Activated CD8-positive, alpha-beta T cell treated with anti-CD3 and anti-CD28 coated beads, Interleukin-2, amount 10 ng/mL, durations not matched to agents 7 days and 5 days (primary cell): Measurements from ENCODE around the gene VAMP2. TPM values are rescaled to one million over a fixed set of nuclear protein-coding genes. Genes with fewer than 3 reads are reported as not detected.

ENCODE experiments used
- ATAC-seq: fragments of 150-1000 bp; cut with Tn5 transposase; one replicate; pipeline ENCODE4 v1.10.0; 2021; ENCODE audit warnings: moderate library complexity
- CTCF ChIA-PET: fragments of 350-600 bp; sonication (Branson Sonifier 250); formaldehyde crosslinking; loops from one replicate; lab custom pipeline; 2021; ENCODE audit warnings: antibody characterized with exemption; lab: Charles Lee
- POLR2A ChIA-PET: fragments of 350-600 bp; sonication (Branson Sonifier 250); formaldehyde crosslinking; loops from one replicate; lab custom pipeline; 2021; ENCODE audit warnings: antibody characterized with exemption; lab: Charles Lee
- DNase-seq: peaks from one replicate; pipeline ENCODE4 v3.0.0-alpha.2; 2020
- H3K27ac Mint-ChIP-seq: one replicate; pipeline ENCODE4 v1.8.0; 2021; ENCODE audit warnings: mild to moderate bottlenecking, mixed read lengths
- H3K27me3 Mint-ChIP-seq: one replicate; pipeline ENCODE4 v1.8.0; 2021; ENCODE audit warnings: low read depth, mixed read lengths
- H3K36me3 Mint-ChIP-seq: one replicate; pipeline ENCODE4 v1.8.0; 2021; ENCODE audit warnings: low read depth, mixed read lengths
- H3K4me1 Mint-ChIP-seq: one replicate; pipeline ENCODE4 v1.8.0; 2021; ENCODE audit warnings: low read depth, mixed read lengths
- H3K4me3 Mint-ChIP-seq: one replicate; pipeline ENCODE4 v1.8.0; 2021; ENCODE audit warnings: mild to moderate bottlenecking, mixed read lengths
- H3K9me3 Mint-ChIP-seq: one replicate; pipeline ENCODE4 v1.8.0; 2022; ENCODE audit warnings: mixed read lengths; ENCODE audit not compliant: insufficient read depth
- total RNA-seq, 2 experiments: library from RNA; stranded (reverse); gene quantifications; one replicate each; pipeline ENCODE4 v1.2.3, GENCODE V29; 2021

VAMP2 gene, protein sequence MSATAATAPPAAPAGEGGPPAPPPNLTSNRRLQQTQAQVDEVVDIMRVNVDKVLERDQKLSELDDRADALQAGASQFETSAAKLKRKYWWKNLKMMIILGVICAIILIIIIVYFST
- 10 to 100 TPM; 56.3 to 56.7 TPM for total RNA-seq

DNA sequence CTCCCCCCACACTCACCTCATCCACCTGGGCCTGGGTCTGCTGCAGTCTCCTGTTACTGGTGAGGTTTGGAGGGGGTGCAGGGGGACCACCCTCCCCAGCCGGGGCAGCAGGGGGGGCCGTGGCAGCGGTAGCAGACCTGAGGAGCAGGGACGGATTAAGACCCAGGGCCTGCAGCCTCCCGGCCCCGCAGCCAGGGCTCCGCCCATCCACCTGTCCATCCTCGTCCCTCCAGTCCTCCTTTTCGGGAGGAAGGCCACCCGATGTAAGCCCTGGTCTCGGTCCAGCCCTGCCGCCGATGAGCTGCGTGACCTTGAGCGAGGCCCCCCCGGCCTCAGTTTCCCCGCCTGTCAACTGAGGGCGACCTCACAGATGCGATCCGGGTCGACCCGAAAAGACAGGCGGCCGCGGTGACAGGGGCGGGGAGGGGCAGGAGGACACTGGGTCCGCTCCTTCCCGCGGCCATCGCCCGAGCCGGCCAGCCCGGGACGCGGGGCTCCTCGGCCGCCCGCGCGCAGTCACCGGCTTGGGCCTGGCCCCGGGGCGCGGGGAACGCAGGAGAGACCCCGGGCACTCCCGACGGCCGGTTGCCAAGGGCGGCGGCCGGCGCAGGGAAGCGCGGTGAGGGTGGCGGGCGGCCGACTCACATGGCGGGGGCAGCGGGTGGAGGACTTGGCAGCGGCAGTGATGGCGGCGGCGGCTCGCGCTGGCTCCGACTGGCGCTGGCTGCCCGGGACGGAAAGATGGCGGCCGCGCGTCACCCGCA lies at the start of gene VAMP2:
TSS of gene VAMP2 (minus strand) at position 716 of the 764 bp plus-strand sequence. CDS start at position 647, 69 bp downstream.
- Mint-ChIP-seq H3K4me1 (peaks cover 63% of the 10 kb centered on the region), H3K9me3 (no peaks in the 10 kb centered on the region), H3K27me3 (no peaks in the 10 kb centered on the region), H3K36me3 (peaks cover 38% of the 10 kb centered on the region), H3K27ac (peak within 1 kb of the TSS; percentile 94), H3K4me3 (peak within 1 kb of the TSS; percentile 79)
- CTCF ChIA-PET: interaction anchor here (1.4 to 14.0 kb wide), 3 partner anchors 24 to 44 kb away, joined by 3 to 165 read pairs (median 17); partner anchors contain the start of gene ALOXE3
- ATAC-seq: peak; percentile 58
- POLR2A ChIA-PET: interaction anchor here (0.6 to 8.3 kb wide), 8 partner anchors 9 to 291 kb away, joined by 3 to 343 read pairs (median 6); partner anchors contain the start of genes HES7, PER1 and TMEM107
- peak; percentile 87 for DNase-seq

DNA sequence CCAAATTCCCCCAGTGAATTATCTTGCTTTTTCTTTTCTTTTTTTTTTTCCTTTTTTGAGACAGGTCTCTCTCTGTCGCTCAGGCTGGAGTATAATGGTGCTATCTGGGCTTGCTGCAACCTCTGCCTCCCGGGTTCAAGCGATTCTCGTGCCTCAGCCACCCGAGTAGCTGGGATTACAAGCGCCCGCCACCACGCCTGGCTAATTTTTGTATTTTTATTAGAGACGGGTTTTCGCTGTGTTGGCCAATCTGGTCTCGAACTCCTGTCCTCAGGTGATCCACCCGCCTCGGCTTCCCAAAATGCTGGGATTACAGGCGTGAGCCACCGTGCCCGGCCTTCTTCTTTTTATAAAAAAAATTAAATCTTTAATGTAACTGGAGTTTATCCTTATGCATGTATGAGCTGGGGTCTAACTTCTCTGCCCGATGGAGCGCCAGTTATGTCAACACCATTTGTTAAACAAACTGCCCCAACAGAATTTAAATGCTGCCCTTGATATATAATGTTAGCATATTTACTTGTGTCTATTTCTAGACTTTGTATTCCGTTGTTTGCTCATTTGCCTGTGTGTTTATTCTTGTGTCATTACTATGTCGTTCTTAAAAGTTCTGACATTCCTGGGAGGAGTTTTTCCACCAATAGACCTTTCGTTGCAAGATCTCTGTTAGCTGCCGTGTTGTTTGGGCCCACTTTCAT lies 48.2 kb upstream of the VAMP2 start:
- no peak for ATAC-seq
- H3K4me1 Mint-ChIP-seq: peaks cover 41% of the 10 kb centered on the region
- peaks cover 40% of the 10 kb centered on the region for H3K36me3 Mint-ChIP-seq
- ChIA-PET POLR2A (interaction anchor here (0.6 to 9.4 kb wide), 13 partner anchors 11 to 279 kb away, joined by 3 to 92 read pairs (median 6); partner anchors contain the start of genes BORCS6, CNTROB, CTC1 and SLC25A35), CTCF (interaction anchor here (1.0 to 2.1 kb wide), 9 partner anchors 10 to 117 kb away, joined by 3 to 14 read pairs (median 5); no protein-coding TSS in a partner anchor)
- peak overlapping the region; percentile 99 for H3K27ac Mint-ChIP-seq
- no peaks in the 10 kb centered on the region for H3K9me3 Mint-ChIP-seq
- no peak for DNase-seq
- H3K4me3 Mint-ChIP-seq: peak overlapping the region; percentile 99
- no peaks in the 10 kb centered on the region for H3K27me3 Mint-ChIP-seq

DNA sequence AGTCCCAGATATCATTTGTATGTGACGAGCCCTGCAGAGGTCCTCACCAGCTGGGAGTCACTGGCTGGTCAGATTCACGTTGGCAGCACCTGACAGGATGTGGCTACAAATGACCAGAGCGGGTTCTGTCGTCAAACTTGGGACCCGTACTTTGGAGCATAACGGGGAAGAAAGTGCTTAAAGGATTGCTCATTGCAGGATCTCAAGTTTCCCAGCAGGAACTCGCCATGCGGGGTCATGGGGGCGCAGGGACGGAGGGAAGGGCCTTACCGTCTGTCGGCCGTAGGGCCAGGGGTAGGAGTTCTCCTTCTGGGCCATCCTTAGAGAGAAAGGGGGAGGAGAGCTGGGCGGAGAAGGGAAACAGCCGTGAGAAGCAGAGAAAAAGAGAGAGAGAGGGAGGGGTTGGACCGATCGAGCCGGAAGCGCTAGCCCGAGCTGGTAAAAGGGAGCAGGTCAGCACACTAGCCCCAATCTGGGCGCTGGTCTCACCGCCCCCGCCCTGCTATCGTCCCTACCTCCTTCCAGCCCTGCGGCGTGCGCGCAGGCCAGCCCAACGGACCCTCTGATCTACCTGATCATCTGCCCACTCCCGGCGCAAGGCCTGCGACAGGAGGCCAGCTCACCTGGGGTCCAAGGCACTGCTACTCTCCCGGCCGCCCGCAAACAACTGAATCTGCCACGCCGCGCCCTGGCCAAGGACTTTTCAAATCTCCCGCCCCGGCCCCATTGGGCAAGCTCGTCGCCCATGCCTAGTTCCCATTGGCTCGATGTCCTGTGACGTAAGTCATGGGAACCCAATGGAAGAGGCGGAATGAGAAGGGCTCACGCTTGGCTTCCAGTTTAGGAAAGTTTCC lies 47.4 kb upstream of the VAMP2 start, which contains the start of gene AURKB:
TSS of gene AURKB (minus strand) at position 669 of the 854 bp plus-strand sequence. CDS start at position 318, 351 bp downstream.
- Mint-ChIP-seq H3K27me3 (no peaks in the 10 kb centered on the region), H3K27ac (peak within 1 kb of the TSS; percentile 99), H3K36me3 (peaks cover 45% of the 10 kb centered on the region), H3K9me3 (no peaks in the 10 kb centered on the region), H3K4me1 (peaks cover 41% of the 10 kb centered on the region), H3K4me3 (peak within 1 kb of the TSS; percentile 99)
- CTCF ChIA-PET: interaction anchor here (1.0 to 2.1 kb wide), 9 partner anchors 11 to 117 kb away, joined by 3 to 14 read pairs (median 5); no protein-coding TSS in a partner anchor
- peak; percentile 97 for ATAC-seq
- POLR2A ChIA-PET: interaction anchor here (0.6 to 9.4 kb wide), 14 partner anchors 9 to 278 kb away, joined by 3 to 92 read pairs (median 6); partner anchors contain the start of genes BORCS6, CNTROB, CTC1 and SLC25A35
- peak; percentile 96 for DNase-seq

DNA sequence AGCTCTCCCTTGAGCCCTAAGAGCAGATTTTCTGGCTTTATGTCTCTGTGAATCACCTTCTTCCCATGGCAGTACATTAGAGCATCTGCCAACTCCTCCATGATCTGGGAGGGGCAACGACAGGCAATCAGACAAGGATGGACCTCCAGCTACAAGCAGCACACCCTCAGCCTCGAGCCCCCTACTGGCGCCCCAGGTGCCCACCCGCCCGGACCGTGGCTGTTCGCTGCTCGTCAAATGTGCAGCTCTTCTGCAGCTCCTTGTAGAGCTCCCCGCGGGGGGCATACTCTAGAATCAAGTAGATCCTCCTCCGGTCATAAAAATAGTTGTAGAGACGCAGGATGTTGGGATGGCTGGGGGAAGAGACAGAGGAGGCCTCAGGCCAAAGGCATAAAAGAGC lies 43.8 kb upstream of the VAMP2 start:
- DNase-seq (no peak), ATAC-seq (no peak)
- ChIA-PET CTCF (interaction anchor here (0.7 to 1.2 kb wide), 4 partner anchors 8 to 19 kb away, joined by 3 read pairs; no protein-coding TSS in a partner anchor), POLR2A (interaction anchor here (0.6 to 9.4 kb wide), 8 partner anchors 12 to 375 kb away, joined by 3 to 67 read pairs (median 4); partner anchors contain the start of gene BORCS6)
- peaks cover 71% of the 10 kb centered on the region for H3K36me3 Mint-ChIP-seq
- H3K27me3 Mint-ChIP-seq: no peaks in the 10 kb centered on the region
- H3K9me3 Mint-ChIP-seq: no peaks in the 10 kb centered on the region
- H3K27ac Mint-ChIP-seq: no peak overlapping the region
- peaks cover 46% of the 10 kb centered on the region for H3K4me1 Mint-ChIP-seq
- no peak overlapping the region for H3K4me3 Mint-ChIP-seq

DNA sequence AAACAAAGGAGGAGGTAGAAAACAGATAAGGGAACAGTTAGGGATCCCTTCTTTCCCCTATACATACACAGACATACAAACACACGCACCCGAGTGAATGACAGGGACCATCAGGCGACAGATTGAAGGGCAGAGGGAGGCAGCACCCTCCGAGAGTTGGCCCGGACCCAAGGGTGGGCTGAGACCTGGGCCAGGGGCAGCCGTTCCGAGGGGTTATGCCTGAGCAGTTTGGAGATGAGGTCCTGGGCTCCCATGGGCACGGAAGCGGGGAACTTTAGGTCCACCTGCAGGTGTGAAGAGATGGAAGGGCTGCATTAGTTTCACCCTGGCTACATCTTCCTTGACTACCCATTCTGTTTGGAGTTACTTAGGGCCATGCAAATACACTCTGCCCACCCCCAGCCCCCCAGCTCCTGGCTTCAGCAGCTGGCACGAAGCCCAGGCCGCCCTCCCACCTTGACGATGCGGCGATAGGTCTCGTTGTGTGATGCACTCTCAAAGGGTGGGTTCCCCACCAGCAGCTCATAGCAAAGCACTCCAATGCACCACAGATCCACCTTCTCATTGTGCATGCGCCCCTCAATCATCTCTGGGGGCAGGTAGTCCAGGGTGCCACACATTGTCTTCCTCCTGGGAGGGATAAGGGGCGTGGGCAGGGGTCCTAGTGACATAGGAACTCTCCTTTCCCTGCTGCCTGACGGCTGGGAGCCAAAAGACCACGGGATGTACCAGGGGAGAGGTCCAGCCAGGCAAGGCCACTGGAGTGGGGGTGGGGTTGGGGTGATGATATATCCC lies 42.2 kb upstream of the VAMP2 start:
- H3K36me3 Mint-ChIP-seq: peaks cover 75% of the 10 kb centered on the region
- ATAC-seq (no peak), DNase-seq (no peak)
- CTCF ChIA-PET: no interaction called here
- H3K4me1 Mint-ChIP-seq: peaks cover 45% of the 10 kb centered on the region
- peak overlapping the region; percentile 58 for H3K27ac Mint-ChIP-seq
- no peaks in the 10 kb centered on the region for H3K27me3 Mint-ChIP-seq
- H3K9me3 Mint-ChIP-seq: no peaks in the 10 kb centered on the region
- H3K4me3 Mint-ChIP-seq: no peak overlapping the region
- POLR2A ChIA-PET: interaction anchor here (0.6 to 9.4 kb wide), 3 partner anchors 11 to 22 kb away, joined by 3 to 67 read pairs (median 4); no protein-coding TSS in a partner anchor

DNA sequence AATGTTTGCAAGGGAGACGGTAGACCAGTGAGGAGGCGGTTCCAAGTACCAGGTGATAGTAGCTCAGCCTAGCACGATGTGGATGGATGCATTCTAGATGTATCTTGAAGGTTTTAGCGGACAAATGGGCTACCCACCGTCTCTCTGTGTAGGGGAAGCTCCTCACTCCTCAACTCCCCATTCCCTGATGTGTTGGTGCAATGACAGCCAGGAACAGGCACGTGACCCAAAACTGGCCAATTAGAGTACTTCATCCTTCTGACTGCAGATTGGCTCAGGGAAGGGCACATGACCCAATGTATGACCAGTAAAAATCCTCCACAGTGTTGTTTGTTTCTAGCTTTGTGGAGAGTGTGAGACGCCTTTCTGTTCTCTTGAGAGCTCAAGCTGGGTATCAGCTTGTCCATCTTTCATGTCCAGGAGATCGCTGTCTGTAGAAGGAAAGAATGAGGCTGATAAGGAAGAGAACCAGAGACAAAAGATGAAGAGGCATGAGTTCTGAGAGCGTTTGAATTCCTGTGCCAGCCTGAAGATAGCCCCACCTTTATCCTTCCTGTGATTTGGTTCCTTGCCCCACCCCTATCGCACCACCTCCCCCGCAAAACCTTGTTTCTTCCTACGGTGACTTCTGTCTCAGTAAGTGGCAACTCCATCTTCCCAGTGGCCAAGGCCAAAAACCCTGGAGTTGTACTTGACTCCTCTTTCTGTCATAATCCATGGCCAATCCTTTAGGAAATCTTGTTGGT lies 29.5 kb upstream of the VAMP2 start:
- peaks cover 2% of the 10 kb centered on the region for H3K36me3 Mint-ChIP-seq
- no peak overlapping the region for H3K27ac Mint-ChIP-seq
- H3K9me3 Mint-ChIP-seq: no peaks in the 10 kb centered on the region
- H3K4me3 Mint-ChIP-seq: no peak overlapping the region
- ChIA-PET CTCF (interaction anchor here (0.6 to 3.0 kb wide), 6 partner anchors 18 to 109 kb away, joined by 3 to 26 read pairs (median 7); partner anchors contain the start of genes AURKB and SLC25A35), POLR2A (interaction anchor here (0.7 to 7.6 kb wide), 13 partner anchors 15 to 103 kb away, joined by 3 to 212 read pairs (median 4); partner anchors contain the start of genes AURKB, CTC1, RANGRF and SLC25A35)
- DNase-seq (peak; percentile 82), ATAC-seq (peak; percentile 36)
- peaks cover 21% of the 10 kb centered on the region for H3K4me1 Mint-ChIP-seq
- H3K27me3 Mint-ChIP-seq: no peaks in the 10 kb centered on the region

DNA sequence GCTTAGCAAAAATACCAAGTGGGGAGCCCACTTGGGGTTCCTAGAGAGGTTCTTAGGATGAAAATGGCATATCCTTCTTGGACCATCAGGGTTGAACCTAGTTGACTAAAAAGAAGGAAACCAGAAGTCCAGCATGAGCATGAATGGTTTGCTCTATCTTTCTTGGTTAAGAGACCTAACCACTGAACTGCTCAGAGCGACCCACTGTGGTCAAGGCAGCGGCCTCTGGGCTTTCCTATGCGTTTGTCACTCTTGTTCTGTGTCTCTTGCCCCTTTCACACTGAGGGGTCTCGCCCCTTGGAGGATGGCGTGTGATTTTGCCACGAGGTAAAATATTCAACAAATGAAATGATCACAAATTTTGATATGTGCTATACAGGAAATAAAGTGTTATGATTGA lies 27.8 kb upstream of the VAMP2 start:
- H3K36me3 Mint-ChIP-seq: peaks cover 2% of the 10 kb centered on the region
- CTCF ChIA-PET: interaction anchor here (0.9 to 3.0 kb wide), 9 partner anchors 9 to 110 kb away, joined by 3 to 26 read pairs (median 6); partner anchors contain the start of genes CTC1 and TMEM107
- DNase-seq (no peak), ATAC-seq (no peak)
- H3K9me3 Mint-ChIP-seq: no peaks in the 10 kb centered on the region
- no peak overlapping the region for H3K4me3 Mint-ChIP-seq
- peak overlapping the region; percentile 93 for H3K27ac Mint-ChIP-seq
- no peaks in the 10 kb centered on the region for H3K27me3 Mint-ChIP-seq
- POLR2A ChIA-PET: interaction anchor here (0.6 to 7.6 kb wide), 12 partner anchors 9 to 105 kb away, joined by 3 to 212 read pairs (median 10); partner anchors contain the start of genes AURKB, CTC1, HES7 and SLC25A35
- H3K4me1 Mint-ChIP-seq: peaks cover 11% of the 10 kb centered on the region

DNA sequence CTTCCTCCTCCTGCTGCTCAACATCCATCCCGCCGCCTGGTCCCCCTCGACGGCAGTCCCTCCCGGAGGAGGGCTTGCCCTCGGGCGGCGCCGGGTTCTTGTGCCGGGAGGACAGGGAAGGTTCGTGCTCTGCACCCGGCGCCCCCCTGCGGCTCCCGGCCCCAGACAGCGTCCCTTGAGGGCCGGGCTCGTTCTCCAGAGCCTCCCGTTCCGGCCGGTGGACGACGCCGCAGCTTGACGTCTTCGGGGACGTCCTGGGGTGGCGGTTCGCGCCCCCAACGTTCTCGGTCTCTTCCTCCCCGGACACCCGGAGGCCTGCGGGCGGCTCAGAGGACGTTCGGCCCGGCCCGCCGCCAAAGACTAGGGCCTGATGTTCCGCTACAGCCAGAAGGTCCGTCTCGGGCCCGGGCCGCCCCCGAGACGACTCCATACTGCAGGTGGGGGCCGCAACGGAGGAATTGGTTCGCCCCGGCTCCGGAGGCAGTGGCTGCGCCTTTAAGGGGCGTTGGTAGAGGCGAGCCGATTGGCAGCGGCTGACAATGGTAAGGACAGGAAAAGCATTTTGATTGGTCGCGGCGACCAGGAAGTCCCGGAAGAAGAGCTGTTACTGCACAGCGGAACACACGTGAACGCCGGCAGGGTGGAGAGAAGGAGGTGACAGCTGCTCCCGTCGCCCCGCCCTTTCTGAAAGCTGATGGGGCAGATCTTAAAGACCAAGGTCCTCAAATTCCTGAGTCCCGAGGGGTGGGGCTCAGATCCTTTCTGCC lies 27.1 kb upstream of the VAMP2 start, which contains the start of gene BORCS6:
TSS of gene BORCS6 (minus strand) at position 470 of the 767 bp plus-strand sequence. CDS start at position 430, 40 bp downstream.
- POLR2A ChIA-PET: interaction anchor here (0.6 to 7.6 kb wide), 12 partner anchors 9 to 106 kb away, joined by 3 to 212 read pairs (median 10); partner anchors contain the start of genes AURKB, CTC1, HES7 and SLC25A35

More for the DNA sequence above, 27.1 kb upstream of the VAMP2 start, which contains the start of gene BORCS6:
- Mint-ChIP-seq H3K27me3 (no peaks in the 10 kb centered on the region), H3K9me3 (no peaks in the 10 kb centered on the region), H3K4me3 (no peak within 1 kb of the TSS), H3K36me3 (peaks cover 2% of the 10 kb centered on the region), H3K4me1 (peaks cover 11% of the 10 kb centered on the region), H3K27ac (peak within 1 kb of the TSS; percentile 93)
- peak; percentile 68 for ATAC-seq
- peak; percentile 98 for DNase-seq
- CTCF ChIA-PET: interaction anchor here (0.9 to 4.0 kb wide), 10 partner anchors 10 to 111 kb away, joined by 3 to 34 read pairs (median 6); partner anchors contain the start of genes CTC1 and TMEM107
